NCI-H510A treated with DMSO at 0.1 percent for 48 hours (cell line): ENCODE measurements around the gene CCDC149.

Source experiments
- DNase-seq: peaks from one replicate; lab custom pipeline; 2025; lab: John Stamatoyannopoulos, UW

The CCDC149 gene

GRCh38 chr4:24881508-24882196, 31.2 kb downstream of the CCDC149 start:
- DNase-seq = no peak

- DNase-seq = no peak
Observed at GRCh38 chr4:24880186-24880585, 32.7 kb downstream of the CCDC149 start.

- no peak for DNase-seq
Observed at GRCh38 chr4:24878636-24879016, 34.2 kb downstream of the CCDC149 start.

- no peak for DNase-seq
Observed at GRCh38 chr4:24877868-24878635, 34.8 kb downstream of the CCDC149 start.

DNA sequence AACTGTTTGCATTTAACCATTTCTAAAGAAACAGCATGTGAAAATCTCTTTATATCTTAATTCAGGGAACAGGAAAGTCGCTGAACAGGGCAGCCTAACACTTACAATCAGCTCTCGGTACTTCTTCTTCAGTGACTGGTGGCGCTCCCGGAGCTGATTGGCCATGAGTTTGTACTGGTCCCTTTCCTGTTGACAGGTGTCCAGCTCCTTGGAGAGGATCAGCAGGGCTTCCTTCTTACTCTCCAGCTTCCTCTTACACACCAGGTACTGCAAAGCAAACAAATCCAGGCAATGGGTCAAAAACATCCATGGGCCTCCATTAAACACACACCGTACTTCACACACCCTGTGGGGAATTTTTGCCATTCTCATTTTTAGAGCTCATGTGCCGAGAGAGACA, 36.4 kb downstream of the CCDC149 start:
- peak; percentile 16 for DNase-seq

GRCh38 chr4:24872720-24873119, 40.1 kb downstream of the CCDC149 start:
- no peak for DNase-seq

DNA sequence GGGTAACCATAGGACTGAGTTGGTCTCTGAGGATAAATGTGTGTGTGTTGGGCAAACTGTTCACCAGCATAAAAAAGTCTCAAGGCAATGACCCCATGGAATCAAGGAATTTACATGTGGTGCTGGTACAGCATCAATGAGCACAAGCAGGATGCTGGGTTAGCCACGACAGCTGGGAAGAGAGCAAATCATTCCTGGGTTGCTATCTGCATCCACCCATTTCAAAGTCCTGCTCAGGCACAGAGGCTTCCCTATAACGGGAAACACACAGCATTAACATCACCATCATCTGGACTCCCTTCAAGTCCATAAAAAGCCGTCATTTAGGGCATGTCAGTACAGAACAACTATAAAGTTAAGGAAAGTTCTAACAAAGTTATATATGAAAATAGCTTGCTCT, 41.6 kb downstream of the CCDC149 start:
- no peak for DNase-seq

DNA sequence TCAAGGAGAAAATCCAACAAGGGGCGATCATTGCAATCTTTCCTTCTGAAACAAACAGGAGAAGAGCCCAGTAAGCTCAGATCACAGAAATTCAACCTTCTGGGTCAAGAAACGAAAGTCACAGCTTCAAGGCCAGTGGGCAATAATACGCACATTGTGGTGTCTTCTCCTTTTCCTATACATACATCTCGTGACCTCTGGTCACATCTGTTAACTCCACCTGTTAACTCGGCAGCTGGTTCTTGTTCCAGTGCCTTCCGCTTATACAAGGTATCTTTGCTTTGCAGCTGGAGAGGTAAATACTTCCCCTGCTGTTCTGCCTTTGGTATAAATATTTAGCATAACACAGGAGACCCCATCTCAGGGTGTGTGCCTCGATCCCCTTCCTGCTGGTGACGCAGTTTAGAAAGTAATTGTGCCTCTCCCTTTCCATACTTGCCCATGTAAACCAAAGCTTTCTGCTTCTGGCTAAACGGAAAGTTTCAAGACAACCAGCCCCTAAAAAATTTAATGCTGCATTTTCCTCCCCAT, 45.0 kb downstream of the CCDC149 start:
- no peak for DNase-seq

DNA sequence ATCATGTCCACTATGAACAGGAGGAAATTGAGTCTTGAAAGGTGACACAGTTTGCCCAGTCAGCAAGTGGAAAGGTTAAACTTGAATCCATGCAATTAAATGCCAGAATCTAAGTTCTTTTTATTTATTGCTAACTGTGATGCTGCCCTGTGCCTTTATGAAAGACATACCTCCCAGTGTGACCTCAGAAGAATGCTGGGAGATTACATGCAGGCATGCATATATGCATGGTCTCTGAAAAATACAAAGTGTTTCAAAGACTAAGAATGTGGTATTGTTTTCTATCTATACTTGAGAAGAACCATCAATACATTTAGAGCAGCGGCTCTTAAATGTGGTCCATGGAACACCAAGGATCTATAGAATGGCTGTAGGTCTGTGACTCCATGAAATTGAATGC, 45.6 kb downstream of the CCDC149 start:
- no peak for DNase-seq

GRCh38 chr4:24865401-24865800, 47.4 kb downstream of the CCDC149 start:
- DNase-seq = no peak

DNA sequence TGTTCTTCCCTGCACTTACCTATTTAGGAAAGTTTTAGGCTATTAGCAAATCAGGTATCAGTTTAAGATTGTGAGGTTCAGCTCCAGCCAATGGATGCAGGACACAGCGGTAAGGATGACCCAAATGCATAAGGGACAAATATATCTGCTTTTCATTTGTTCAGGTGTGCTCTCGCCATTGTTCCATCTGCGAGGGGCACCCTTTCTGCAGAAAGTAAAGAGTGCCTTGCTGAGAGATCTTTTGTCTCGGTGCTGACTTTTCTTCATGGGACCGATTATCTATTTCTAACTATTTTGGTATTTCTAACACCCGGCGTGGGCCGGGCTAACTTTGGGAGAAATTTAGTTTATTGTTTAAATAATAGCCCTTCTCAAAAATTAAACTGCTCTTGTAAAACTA, 49.0 kb downstream of the CCDC149 start:
- DNase-seq = no peak

DNA sequence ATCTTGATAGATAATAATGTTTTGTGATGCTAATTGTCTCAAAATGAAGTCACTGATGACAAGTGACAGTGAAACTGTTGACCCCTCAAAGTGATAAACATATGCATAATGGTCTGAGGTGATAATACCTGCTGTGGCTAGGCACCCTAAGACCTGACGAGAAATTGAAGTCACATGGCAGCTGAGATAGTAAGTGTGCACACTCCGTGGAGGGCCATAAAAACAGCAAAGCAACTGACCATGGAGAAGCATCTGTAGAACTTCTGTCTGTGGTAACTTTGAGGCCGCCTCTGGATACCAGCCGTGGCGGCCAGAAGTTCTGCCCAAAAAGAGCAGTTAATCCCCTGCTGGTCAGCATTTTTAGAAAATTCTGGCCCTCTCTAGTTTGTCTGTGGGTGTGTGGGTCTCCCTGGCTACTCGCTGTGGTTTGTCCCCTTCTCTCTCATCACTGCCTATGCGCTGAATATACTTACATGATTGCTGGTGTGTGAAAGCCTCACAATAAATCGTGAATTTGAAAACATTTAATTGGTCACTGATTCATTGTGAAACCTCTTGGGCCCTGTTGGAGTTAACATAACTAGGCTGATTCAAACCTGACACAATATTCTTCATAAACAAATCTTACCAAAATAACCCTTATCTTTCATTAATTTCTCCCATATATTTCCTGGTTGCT, 50.6 kb downstream of the CCDC149 start:
- no peak for DNase-seq

- DNase-seq = no peak
Observed at GRCh38 chr4:24858550-24858949, 54.3 kb downstream of the CCDC149 start.

DNA sequence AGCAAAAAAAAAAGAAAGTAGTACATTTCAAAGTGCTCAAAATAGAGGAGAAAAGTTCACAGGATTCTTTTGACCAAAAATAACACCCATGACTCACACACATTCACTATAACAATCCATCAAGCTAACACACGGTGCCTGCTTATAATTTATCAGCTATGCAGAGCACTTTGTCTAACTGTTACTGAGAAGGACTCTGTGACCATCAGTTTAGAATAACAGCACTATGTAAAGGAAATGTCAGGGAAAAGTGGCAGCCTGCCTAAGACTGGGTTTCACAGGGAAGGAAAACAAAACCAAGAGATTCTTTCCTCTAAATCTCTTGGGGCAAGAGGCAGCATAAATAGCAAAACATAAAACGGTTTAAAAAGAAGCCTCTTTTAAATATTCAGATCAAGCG, 54.8 kb downstream of the CCDC149 start:
- no peak for DNase-seq

- DNase-seq = no peak
Observed at GRCh38 chr4:24856586-24856985, 56.3 kb downstream of the CCDC149 start.

- no peak for DNase-seq
Observed at GRCh38 chr4:24855741-24856140, 57.1 kb downstream of the CCDC149 start.

DNA sequence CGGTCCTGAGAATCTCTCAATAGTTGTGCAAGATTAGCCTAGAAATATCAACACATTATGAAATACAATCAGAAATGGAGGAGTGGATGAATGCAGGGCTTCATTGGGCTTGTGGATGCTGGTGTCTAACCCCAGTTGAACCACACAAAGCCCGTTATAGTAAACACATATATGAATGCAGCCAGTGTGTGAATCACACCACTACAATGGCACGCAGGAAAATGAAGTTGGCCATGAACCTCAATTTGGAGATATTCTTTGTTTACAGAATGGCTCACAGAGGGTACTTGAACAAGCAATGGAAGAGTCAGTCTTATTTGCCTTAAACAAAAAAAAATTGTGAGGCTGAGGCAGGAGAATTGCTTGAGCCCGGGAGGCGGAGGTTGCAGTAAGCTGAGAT, 59.7 kb downstream of the CCDC149 start:
- DNase-seq = no peak

GRCh38 chr4:24850674-24851073, 62.2 kb downstream of the CCDC149 start:
- no peak for DNase-seq

- DNase-seq = no peak
Observed at GRCh38 chr4:24849756-24850155, 63.1 kb downstream of the CCDC149 start.

- DNase-seq = no peak
Observed at GRCh38 chr4:24849351-24849750, 63.5 kb downstream of the CCDC149 start.

DNA sequence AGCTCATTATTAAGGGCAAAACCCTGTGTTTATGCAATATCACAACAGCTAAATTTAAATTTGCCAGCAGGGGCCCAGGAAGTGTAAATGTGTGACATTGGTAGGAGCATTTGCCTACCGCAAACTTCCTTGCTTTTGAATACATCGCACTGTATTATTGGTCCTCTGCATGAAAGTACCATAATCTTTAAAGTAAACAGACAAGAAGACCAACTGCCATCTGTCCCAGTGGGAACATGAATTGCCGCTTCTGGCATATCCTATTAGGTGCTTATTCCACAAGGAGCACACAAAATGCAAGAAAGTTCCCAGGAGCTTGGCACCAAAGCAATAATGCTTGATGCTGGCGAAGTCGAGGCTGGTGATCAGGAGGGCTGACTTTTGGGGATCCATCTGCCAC, 66.1 kb downstream of the CCDC149 start:
- no peak for DNase-seq

- no peak for DNase-seq
Observed at GRCh38 chr4:24845902-24846301, 66.9 kb downstream of the CCDC149 start.

DNA sequence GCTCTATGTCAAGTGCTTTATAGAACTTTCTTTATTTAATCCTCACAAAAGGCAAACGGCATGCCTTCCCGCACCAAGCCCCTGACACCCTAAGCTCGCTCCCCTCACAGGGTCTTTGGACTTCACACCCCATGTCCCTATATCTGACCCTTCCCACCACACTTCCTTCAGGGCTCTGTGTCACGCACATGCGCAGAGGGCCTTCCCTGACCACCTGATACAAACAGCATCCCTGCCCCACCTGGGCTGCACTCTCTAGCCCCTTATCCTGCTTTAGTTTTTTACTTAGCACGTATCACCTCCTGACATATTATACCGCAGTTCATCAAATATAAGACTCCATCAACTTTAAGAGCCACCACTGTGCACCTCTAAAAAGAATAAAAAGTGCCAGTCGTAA, 67.7 kb downstream of the CCDC149 start:
- no peak for DNase-seq
